Colonic mucosa (tissue), 4 donors: ENCODE measurements around the gene TPSD1. TPM values are rescaled to one million over a fixed set of nuclear protein-coding genes. Genes with fewer than 3 reads are reported as not detected.
"Not testable (repeated sequence)": the region's sequence is repeated elsewhere in the genome, so short reads cannot be mapped to it uniquely, and the experiment has no call there.

Experiments
- DNase-seq: peaks from one replicate; pipeline ENCODE4 v3.0.0-alpha.2; 2020
- H3K27ac ChIP-seq: fragments of 200-600 bp; one replicate; pipeline ENCODE4 v1.8.0; 2021
- H3K27me3 ChIP-seq: fragments of 200-600 bp; one replicate; pipeline ENCODE4 v1.8.0; 2021
- H3K36me3 ChIP-seq: fragments of 200-600 bp; one replicate; pipeline ENCODE4 v1.8.0; 2021
- H3K4me1 ChIP-seq: fragments of 200-600 bp; one replicate; pipeline ENCODE4 v1.8.0; 2021; ENCODE audit warnings: mild to moderate bottlenecking
- H3K4me3 ChIP-seq: fragments of 200-600 bp; one replicate; pipeline ENCODE4 v1.8.0; 2021
- H3K9ac ChIP-seq, 2 donors: one replicate each; pipeline ENCODE4 v1.7.0; 2013; ENCODE audit warnings: control low read depth in 2 of 2, low read depth in 2 of 2, low read length in 2 of 2
- H3K9me3 ChIP-seq: fragments of 200-600 bp; one replicate; pipeline ENCODE4 v1.8.0; 2021
- CTCF ChIP-seq: fragments of 200-600 bp; IDR thresholded peaks from one replicate; pipeline ENCODE4 v1.8.0; 2022; ENCODE audit warnings: antibody characterized with exemption, mild to moderate bottlenecking
- intact Hi-C: fragments of 100-400 bp; cut with DNase I; formaldehyde crosslinking; loops from one replicate; pipeline ENCODE4 v1.14.1; 2022
- total RNA-seq, 2 donors: library from RNA; stranded (reverse); fragmentation: NEBNext Ultra II Directional in 1 of 2; extraction: Animal tissue kit (Norgen Biotek cat#: 25700) in 1 of 2; gene quantifications; one replicate each; pipeline ENCODE4 v1.2.1, GENCODE V29; 2021
- donor health status: healthy.
- donor health status: DM: no; HTN: no; CAD: no.
- donor health status: DM: no; HTN: no; CAD: no.

TPSD1 gene
- under 1 TPM; 0.19 to 0.64 TPM for total RNA-seq

DNA sequence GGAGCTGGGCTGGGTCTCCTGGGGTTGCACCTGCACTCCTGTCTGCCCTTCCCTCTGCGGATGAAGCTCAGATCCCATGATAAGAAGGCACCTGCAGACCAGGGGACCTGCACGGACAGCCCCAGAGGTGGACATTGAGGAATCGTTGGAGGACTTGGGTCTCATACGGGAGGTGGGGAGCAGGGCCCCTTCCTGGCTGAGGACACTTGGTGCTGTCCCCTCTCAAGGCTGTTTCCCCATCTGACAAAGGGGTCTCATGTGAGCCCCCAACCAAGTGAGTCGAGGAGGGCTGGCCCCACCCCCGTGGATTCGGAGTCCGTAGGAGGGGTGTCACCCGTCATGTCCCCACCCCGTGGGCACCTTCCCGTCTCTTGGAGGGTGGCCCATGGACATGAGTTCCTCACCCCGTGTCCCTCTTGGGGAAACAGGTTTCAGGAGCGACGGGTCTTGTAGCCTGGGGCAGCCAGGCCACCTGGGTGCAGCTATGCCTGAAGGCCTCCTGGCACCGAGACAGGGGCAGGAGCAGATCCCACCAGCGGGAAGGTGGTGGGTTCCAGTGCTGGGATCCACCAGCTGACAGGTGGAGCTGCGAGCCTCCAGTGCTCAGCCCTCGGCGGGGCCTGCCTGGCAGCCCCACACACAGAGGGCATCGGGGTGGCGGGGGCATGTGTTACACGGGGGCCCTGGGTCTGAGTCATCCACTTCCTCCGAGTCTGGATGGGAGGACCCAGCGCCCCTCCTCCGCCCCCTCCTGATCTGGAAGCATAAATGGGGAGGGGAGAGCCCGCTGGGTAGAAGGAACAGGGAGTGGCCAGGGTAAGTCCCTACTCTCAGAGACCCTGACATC is at the start of gene TPSD1:
TPSD1 (plus strand) TSS at position 794 of the 847 bp plus-strand sequence. CDS start 212 bp downstream, outside the sequence.
- H3K27ac ChIP-seq, DNase-seq, H3K4me3 ChIP-seq, H3K9me3 ChIP-seq, H3K9ac ChIP-seq, H3K36me3 ChIP-seq, H3K4me1 ChIP-seq, intact Hi-C loops: not testable (repeated sequence)
- H3K27me3 ChIP-seq, result peaks cover 16% of the 10 kb centered on the region

DNA sequence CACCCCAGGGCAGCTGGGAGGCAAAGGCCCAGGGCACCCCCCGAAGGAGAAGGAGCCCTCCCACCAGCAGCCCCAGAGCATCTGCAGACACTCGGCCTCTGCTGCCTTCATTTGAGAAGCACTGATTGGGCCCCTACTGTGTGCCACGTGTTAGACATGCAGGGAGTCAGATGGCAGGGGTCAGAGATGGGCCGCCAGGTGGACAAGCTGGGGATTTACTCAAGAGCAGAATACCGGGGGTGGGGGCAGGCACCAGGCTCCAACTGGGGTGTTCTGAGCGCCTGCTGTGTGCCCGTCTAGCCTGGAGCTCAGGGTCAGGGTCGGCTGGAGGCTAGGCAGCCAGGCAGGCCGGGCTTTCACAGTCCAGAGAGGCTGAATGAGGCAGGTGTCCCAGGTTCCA is 49.5 kb upstream of the TPSD1 start:
- Histone ChIP-seq H3K4me3 (no peak overlapping the region), H3K36me3 (no peaks in the 10 kb centered on the region), H3K9me3 (no peaks in the 10 kb centered on the region), H3K27me3 (no peaks in the 10 kb centered on the region), H3K9ac (no peak overlapping the region), H3K27ac (no peak overlapping the region), H3K4me1 (no peaks in the 10 kb centered on the region)
- no peak for TF ChIP-seq CTCF
- no peak for DNase-seq
- intact Hi-C loops, result no loop called here

DNA sequence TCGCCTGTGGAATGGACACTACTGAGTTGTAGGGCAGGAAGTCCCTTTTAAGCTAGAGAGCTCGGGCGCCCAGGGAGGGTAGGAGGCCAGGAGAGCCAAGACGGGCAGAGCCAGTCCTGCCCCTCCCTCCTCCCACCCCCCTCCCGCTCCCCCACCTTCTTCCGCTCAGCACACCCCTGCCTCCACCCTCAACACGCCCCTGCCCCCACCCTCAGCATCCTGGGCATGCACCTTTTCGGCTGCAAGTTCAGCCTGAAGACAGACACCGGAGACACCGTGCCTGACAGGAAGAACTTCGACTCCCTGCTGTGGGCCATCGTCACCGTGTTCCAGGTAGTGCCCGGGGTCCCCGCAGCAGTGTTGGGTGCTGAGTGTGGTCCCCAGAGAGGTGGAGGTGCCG is 49.1 kb upstream of the TPSD1 start:
- no peak for TF ChIP-seq CTCF

GRCh38 chr16:1208239-1208830 is 47.5 kb upstream of the TPSD1 start:
- H3K36me3 ChIP-seq, result no peaks in the 10 kb centered on the region
- H3K27ac ChIP-seq, result no peak overlapping the region
- TF ChIP-seq CTCF, result no peak

More for the DNA sequence above, 49.1 kb upstream of the TPSD1 start:
- H3K9me3 ChIP-seq, result no peaks in the 10 kb centered on the region
- H3K36me3 ChIP-seq, result no peaks in the 10 kb centered on the region
- intact Hi-C loops, result no loop called here
- H3K4me3 ChIP-seq, result no peak overlapping the region
- H3K27ac ChIP-seq, result no peak overlapping the region
- no peak for DNase-seq
- no peak overlapping the region for H3K9ac ChIP-seq
- H3K27me3 ChIP-seq, result no peaks in the 10 kb centered on the region
- H3K4me1 ChIP-seq, result no peaks in the 10 kb centered on the region

DNA sequence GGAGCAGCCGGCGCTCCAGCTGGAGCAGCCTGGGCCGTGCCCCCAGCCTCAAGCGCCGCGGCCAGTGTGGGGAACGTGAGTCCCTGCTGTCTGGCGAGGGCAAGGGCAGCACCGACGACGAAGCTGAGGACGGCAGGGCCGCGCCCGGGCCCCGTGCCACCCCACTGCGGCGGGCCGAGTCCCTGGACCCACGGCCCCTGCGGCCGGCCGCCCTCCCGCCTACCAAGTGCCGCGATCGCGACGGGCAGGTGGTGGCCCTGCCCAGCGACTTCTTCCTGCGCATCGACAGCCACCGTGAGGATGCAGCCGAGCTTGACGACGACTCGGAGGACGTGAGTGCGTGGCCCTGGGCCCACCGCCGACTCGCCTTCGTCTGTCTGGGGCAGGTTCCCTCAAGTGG is 46.8 kb upstream of the TPSD1 start:
- Histone ChIP-seq H3K9me3 (no peaks in the 10 kb centered on the region), H3K4me1 (no peaks in the 10 kb centered on the region), H3K36me3 (no peaks in the 10 kb centered on the region), H3K27me3 (no peaks in the 10 kb centered on the region), H3K27ac (no peak overlapping the region), H3K9ac (no peak overlapping the region), H3K4me3 (no peak overlapping the region)
- no peak for DNase-seq
- TF ChIP-seq CTCF, result no peak
- intact Hi-C loops, result no loop called here

More at GRCh38 chr16:1208239-1208830, 47.5 kb upstream of the TPSD1 start:
- no peaks in the 10 kb centered on the region for H3K4me1 ChIP-seq
- DNase-seq, result no peak
- H3K9me3 ChIP-seq, result no peaks in the 10 kb centered on the region
- no peaks in the 10 kb centered on the region for H3K27me3 ChIP-seq
- H3K4me3 ChIP-seq, result no peak overlapping the region
- no peak overlapping the region for H3K9ac ChIP-seq
- intact Hi-C loops, result no loop called here

DNA sequence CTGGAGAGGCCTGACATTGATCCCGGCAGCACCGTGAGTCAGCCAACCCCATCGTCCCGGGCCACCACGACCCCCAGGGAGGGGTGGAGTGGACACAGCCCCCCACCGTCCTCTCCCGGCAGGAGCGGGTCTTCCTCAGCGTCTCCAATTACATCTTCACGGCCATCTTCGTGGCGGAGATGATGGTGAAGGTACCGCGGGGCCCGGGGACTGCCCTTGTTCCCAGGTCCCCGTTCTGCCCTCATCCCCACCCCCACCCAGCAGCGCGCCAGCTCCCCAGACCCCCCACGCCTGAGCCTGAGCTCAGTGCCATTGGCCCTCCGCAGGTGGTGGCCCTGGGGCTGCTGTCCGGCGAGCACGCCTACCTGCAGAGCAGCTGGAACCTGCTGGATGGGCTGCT is 45.4 kb upstream of the TPSD1 start:
- Histone ChIP-seq H3K9me3 (no peaks in the 10 kb centered on the region), H3K36me3 (no peaks in the 10 kb centered on the region), H3K27me3 (no peaks in the 10 kb centered on the region), H3K4me1 (no peaks in the 10 kb centered on the region), H3K4me3 (no peak overlapping the region), H3K9ac (no peak overlapping the region), H3K27ac (no peak overlapping the region)
- no peak for DNase-seq
- intact Hi-C loops, result no loop called here
- TF ChIP-seq CTCF, result no peak
